Endothelial cell of umbilical vein (primary cell): ENCODE data around the gene CHPF2. TPM values are rescaled to one million over a fixed set of nuclear protein-coding genes. Genes with fewer than 3 reads are reported as not detected.

Experiments used
- BruUV-seq: library from RNA; stranded (reverse); fragments of 400-500 nt; replicated peaks from 2 replicates; lab custom pipeline; 2021; lab: Mats Ljungman, UMichigan
- CTCF ChIA-PET: fragments of 300-600, 350-600 bp; sonication (Branson Sonifier 250); formaldehyde crosslinking; loops from one replicate; lab custom pipeline; 2021; ENCODE audit warnings: antibody characterized with exemption, inconsistent platforms; lab: Charles Lee
- POLR2A ChIA-PET: fragments of 300-600, 350-600 bp; sonication (Branson Sonifier 250); formaldehyde crosslinking; loops from one replicate; lab custom pipeline; 2021; ENCODE audit warnings: antibody characterized with exemption, inconsistent platforms; lab: Charles Lee
- DNase-seq: peaks from one replicate; pipeline ENCODE4 v3.0.0-alpha.2; 2011; ENCODE audit warnings: low read depth, low spot score
- FAIRE-seq: peaks from 2 replicates; lab custom pipeline; 2011; peaks lifted over from hg19 to GRCh38; lab: Jason Lieb, UNC
- H2AFZ ChIP-seq: 2 replicates; pipeline ENCODE4 v1.6.0; 2012; ENCODE audit warnings: low read depth, low read length, control low read depth, inconsistent platforms
- H3K27ac ChIP-seq: 2 replicates; pipeline ENCODE4 v1.5.1; 2011; ENCODE audit warnings: low read depth, mild to moderate bottlenecking, control low read depth, low read length, moderate library complexity; ENCODE audit not compliant: insufficient read depth
- H3K27me3 ChIP-seq, 2 experiments: 2 replicates each; pipeline versions ENCODE4 v1.6.0 to v1.6.1; 2011; ENCODE audit warnings: low read length in 2 of 2, mixed read lengths in 1 of 2; ENCODE audit not compliant: control insufficient read depth in 2 of 2, insufficient read depth in 2 of 2
- H3K36me3 ChIP-seq, 2 experiments: 2 replicates in 1 of 2; 3 replicates in 1 of 2; pipeline ENCODE4 v1.5.1; 2011; ENCODE audit warnings: low read length in 2 of 2, mild to moderate bottlenecking in 1 of 2, moderate library complexity in 1 of 2; ENCODE audit not compliant: control insufficient read depth in 2 of 2, insufficient read depth in 2 of 2; ENCODE audit errors: extremely low read depth in 1 of 2
- H3K4me1 ChIP-seq: 3 replicates; pipeline ENCODE4 v1.5.1; 2011; ENCODE audit warnings: mild to moderate bottlenecking, low read length; ENCODE audit not compliant: control insufficient read depth, insufficient read depth; ENCODE audit errors: extremely low read depth
- H3K4me2 ChIP-seq: 2 replicates; pipeline ENCODE4 v1.6.1; 2011; ENCODE audit warnings: low read length, control low read depth, mixed read lengths; ENCODE audit not compliant: insufficient read depth
- H3K4me3 ChIP-seq, 3 experiments: fragments of 200-600 bp in 1 of 3; sonication (generic), shearing (Covaris generic) in 1 of 3; replicated peaks in 1 of 3; 2 replicates each; pipeline ENCODE4 v1.5.1; 2011 to 2016; ENCODE audit warnings: control low read depth in 3 of 3, low read length in 3 of 3, mild to moderate bottlenecking in 2 of 3, inconsistent platforms in 1 of 3, low read depth in 1 of 3, moderate library complexity in 1 of 3; ENCODE audit not compliant: insufficient read depth in 1 of 3
- H3K79me2 ChIP-seq: 2 replicates; pipeline ENCODE4 v1.6.0; 2012; ENCODE audit warnings: low read length, inconsistent platforms; ENCODE audit not compliant: control insufficient read depth, insufficient read depth
- H3K9ac ChIP-seq: replicated peaks from 2 replicates; pipeline ENCODE3; 2011; ENCODE audit warnings: low read length, control low read depth; ENCODE audit not compliant: insufficient read depth; ENCODE audit errors: extremely low read depth
- H3K9me1 ChIP-seq: replicated peaks from 3 replicates; pipeline ENCODE4 v1.6.0; 2011; ENCODE audit warnings: mild to moderate bottlenecking, low read length; ENCODE audit not compliant: control insufficient read depth, insufficient read depth; ENCODE audit errors: extremely low read depth
- H3K9me3 ChIP-seq: replicated peaks from 2 replicates; pipeline ENCODE4 v1.5.1; 2012; ENCODE audit warnings: low read length, inconsistent platforms; ENCODE audit not compliant: control insufficient read depth, insufficient read depth
- H4K20me1 ChIP-seq: replicated peaks from 2 replicates; pipeline ENCODE3; 2011; ENCODE audit warnings: mild to moderate bottlenecking, low read length; ENCODE audit not compliant: control insufficient read depth, insufficient read depth; ENCODE audit errors: extremely low read depth
- EZH2 ChIP-seq: IDR thresholded peaks from 2 replicates; pipeline ENCODE4 v1.6.1; 2012; ENCODE audit warnings: borderline replicate concordance, low read depth, mild to moderate bottlenecking, moderate library complexity, low read length, inconsistent platforms; ENCODE audit not compliant: severe bottlenecking
- FOS ChIP-seq: IDR thresholded peaks from 2 replicates; pipeline ENCODE4 v1.6.1; 2011; ENCODE audit warnings: mild to moderate bottlenecking, low read length, moderate library complexity, borderline replicate concordance; ENCODE audit not compliant: insufficient read depth
- GATA2 ChIP-seq: IDR thresholded peaks from 2 replicates; pipeline ENCODE4 v1.7.0; 2011; ENCODE audit warnings: low read depth, mild to moderate bottlenecking, moderate library complexity, mixed read lengths, low read length; ENCODE audit not compliant: insufficient read length, insufficient read depth
- JUN ChIP-seq: IDR thresholded peaks from 2 replicates; pipeline ENCODE4 v1.6.1; 2011; ENCODE audit warnings: borderline replicate concordance, low read depth; ENCODE audit not compliant: insufficient read length, insufficient read depth
- MYC ChIP-seq: IDR thresholded peaks from one replicate; pipeline ENCODE4 v1.6.1; 2011; ENCODE audit warnings: mild to moderate bottlenecking, low read depth, low read length
- POLR2A ChIP-seq: IDR thresholded peaks from 2 replicates; pipeline ENCODE4 v1.6.1; 2012; ENCODE audit warnings: low read depth, mild to moderate bottlenecking, control low read depth, low read length
- POLR2AphosphoS5 ChIP-seq: IDR thresholded peaks from 2 replicates; pipeline ENCODE4 v1.6.1; 2012; ENCODE audit warnings: low read depth, mild to moderate bottlenecking, control low read depth, low read length, moderate library complexity; ENCODE audit not compliant: insufficient read depth
- dilution Hi-C: fragments of 300-500 bp; cut with MboI; formaldehyde crosslinking; loops from one replicate; pipeline ENCODE4 v1.15.0; 2019; ENCODE audit warnings: low sequenced_read_pairs; ENCODE audit not compliant: extremely low pct_ligation_motif_present
- intact Hi-C: fragments of 100-400 bp; cut with micrococcal nuclease; formaldehyde crosslinking; loops from one replicate; pipeline ENCODE4 v1.10.0; 2022
- polyA plus RNA-seq, 4 experiments: library from polyadenylated mRNA; depleted of rRNA in 3 of 4; stranded (reverse) in 3 of 4; unstranded in 1 of 4; fragments of >200 nt; gene quantifications; 2 replicates each; pipeline versions ENCODE4 v1.2.1 to v1.2.3, GENCODE V29; 2011 to 2012; ENCODE audit warnings: missing spikeins in 1 of 4
- total RNA-seq: library from RNA; stranded (reverse); gene quantifications from 2 replicates; pipeline ENCODE4 v1.2.3, GENCODE V29; 2021

Gene CHPF2
- total and polyA plus RNA-seq, 2 donors (not counting 3 experiments of a cell fraction or from before 2014, with no cell fraction given), result 72.8 to 75.0 TPM

- Histone ChIP-seq H3K9me3 (no peaks in the 10 kb centered on the region), H3K27me3 (no peaks in the 10 kb centered on the region), H2AFZ (no peak overlapping the region), H3K9ac (no peak overlapping the region), H3K27ac (no peak overlapping the region), H3K4me3 (no peak overlapping the region), H3K36me3 (peaks cover 3 to 11% of the 10 kb centered on the region in 2 experiments), H3K79me2 (peaks cover 42% of the 10 kb centered on the region), H4K20me1 (no peaks in the 10 kb centered on the region), H3K9me1 (no peaks in the 10 kb centered on the region), H3K4me2 (no peak overlapping the region), H3K4me1 (peaks cover 23% of the 10 kb centered on the region)
- no TSS peak for BruUV-seq
- ChIA-PET CTCF (interaction anchor here (1.7 to 6.3 kb wide), 2 partner anchors 13 to 107 kb away, joined by 4 to 52 read pairs; no protein-coding TSS in a partner anchor), POLR2A (no interaction called here)
- dilution Hi-C loops (no loop called here), intact Hi-C loops (no loop called here)
- TF ChIP-seq FOS, result no peak
- TF ChIP-seq POLR2A, result no peak
- TF ChIP-seq MYC, result no peak
- TF ChIP-seq JUN, result no peak
- TF ChIP-seq GATA2, result no peak
- no peak for TF ChIP-seq POLR2AphosphoS5
- no peak for TF ChIP-seq EZH2
- FAIRE-seq, result no peak
- no peak for DNase-seq
Observed at GRCh38 chr7:151231080-151231479, 1.2 kb upstream of the CHPF2 start.
